ENCODE measurements around the gene CCDC92. TPM values are rescaled to one million over a fixed set of nuclear protein-coding genes. Genes with fewer than 3 reads are reported as not detected.

Gene CCDC92
- total and polyA plus RNA-seq, 2 of the 13 experiments (the other 11 are each of a cell fraction or from before 2014, with no cell fraction given): 5.4 to 14.7 TPM

DNA sequence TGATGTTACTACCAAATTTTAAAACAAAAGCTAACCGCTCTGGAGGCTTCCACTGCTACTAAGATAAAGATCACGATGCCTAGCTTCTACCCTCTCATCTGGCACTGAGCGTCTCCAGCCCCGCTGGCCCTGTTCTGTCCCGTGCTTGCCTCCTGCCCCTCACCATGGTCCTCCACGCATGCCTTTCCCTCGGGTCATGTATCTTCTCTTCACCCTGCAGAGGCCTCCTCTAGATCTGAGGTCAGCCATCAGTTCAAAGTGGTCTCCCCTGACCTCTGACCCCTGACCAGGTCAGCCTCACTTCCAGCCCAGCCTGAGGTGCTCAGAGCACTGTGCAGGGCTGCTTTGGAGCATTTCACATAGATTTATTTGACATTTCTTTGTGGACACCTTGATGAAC is 28.7 kb upstream of the CCDC92 start:
- H3K4me3 ChIP-seq (replicated peaks in 1 of 3; ENCODE audit: insufficient read depth in 1 of 3, low read depth in 2 of 3, low read length in 3 of 3): no peak overlapping the region
- no peaks in the 10 kb centered on the region for H3K27me3 ChIP-seq (ENCODE audit: control insufficient read depth in 1 of 2, insufficient read depth in 2 of 2, low read length in 2 of 2)
- in situ Hi-C loops (cut with HindIII; ENCODE audit: extremely low pct_ligation_motif_present, low pct_unique_long_range_greater_than_20kb) (no loop called here), intact Hi-C loops (cut with micrococcal nuclease; ENCODE audit: unreplicated experiment) (no loop called here)
- peaks cover 12% of the 10 kb centered on the region; the same call in 1 of the 2 replicates for H4K20me1 ChIP-seq (ENCODE audit: insufficient read depth, low read length)
- no peak for ATAC-seq
- H3K9me3 ChIP-seq (ENCODE audit: low read length): no peaks in the 10 kb centered on the region
- no peak overlapping the region for H3K27ac ChIP-seq (ENCODE audit: extremely low read length, insufficient read depth, low read length)
- BruUV-seq (replicated peaks): no TSS peak
- no peak for DNase-seq (ENCODE audit: low spot score)
- TF ChIP-seq, protein P1, sequence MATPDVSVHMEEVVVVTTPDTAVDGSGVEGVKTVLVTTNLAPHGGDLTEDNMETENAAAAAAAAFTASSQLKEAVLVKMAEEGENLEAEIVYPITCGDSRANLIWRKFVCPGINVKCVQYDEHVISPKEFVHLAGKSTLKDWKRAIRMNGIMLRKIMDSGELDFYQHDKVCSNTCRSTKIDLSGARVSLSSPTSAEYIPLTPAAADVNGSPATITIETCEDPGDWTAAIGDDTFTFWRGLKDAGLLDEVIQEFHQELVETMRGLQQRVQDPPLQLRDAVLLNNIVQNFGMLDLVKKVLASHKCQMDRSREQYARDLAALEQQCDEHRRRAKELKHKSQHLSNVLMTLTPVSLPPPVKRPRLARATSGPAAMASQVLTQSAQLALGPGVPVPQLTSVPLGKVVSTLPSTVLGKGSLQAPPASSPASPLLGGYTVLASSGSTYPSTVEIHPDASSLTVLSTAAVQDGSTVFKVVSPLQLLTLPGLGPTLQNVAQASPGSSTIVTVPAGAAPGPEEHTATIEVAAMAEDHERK (CRISPR knock-in tag; IDR thresholded peaks at IDR 0.05; ENCODE audit: low read depth): no peak
- no peak for TF ChIP-seq JUN (CRISPR knock-in tag; IDR thresholded peaks at IDR 0.05)
- no peak for TF ChIP-seq EZH2 (conservative IDR thresholded peaks at IDR 0.05; ENCODE audit: low read depth, low read length)
- TF ChIP-seq, protein P2, sequence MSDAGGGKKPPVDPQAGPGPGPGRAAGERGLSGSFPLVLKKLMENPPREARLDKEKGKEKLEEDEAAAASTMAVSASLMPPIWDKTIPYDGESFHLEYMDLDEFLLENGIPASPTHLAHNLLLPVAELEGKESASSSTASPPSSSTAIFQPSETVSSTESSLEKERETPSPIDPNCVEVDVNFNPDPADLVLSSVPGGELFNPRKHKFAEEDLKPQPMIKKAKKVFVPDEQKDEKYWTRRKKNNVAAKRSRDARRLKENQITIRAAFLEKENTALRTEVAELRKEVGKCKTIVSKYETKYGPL (CRISPR knock-in tag; IDR thresholded peaks at IDR 0.05): no peak
- TF ChIP-seq ZNF317 (CRISPR knock-in tag; IDR thresholded peaks at IDR 0.05): no peak
- no peak for TF ChIP-seq ZNF850 (CRISPR knock-in tag; conservative IDR thresholded peaks at IDR 0.05)
- TF ChIP-seq ZKSCAN5 (CRISPR knock-in tag; IDR thresholded peaks at IDR 0.05): no peak
- no peak for TF ChIP-seq ZNF839 (CRISPR knock-in tag; IDR thresholded peaks at IDR 0.05; ENCODE audit: borderline replicate concordance)
- TF ChIP-seq, protein P3, sequence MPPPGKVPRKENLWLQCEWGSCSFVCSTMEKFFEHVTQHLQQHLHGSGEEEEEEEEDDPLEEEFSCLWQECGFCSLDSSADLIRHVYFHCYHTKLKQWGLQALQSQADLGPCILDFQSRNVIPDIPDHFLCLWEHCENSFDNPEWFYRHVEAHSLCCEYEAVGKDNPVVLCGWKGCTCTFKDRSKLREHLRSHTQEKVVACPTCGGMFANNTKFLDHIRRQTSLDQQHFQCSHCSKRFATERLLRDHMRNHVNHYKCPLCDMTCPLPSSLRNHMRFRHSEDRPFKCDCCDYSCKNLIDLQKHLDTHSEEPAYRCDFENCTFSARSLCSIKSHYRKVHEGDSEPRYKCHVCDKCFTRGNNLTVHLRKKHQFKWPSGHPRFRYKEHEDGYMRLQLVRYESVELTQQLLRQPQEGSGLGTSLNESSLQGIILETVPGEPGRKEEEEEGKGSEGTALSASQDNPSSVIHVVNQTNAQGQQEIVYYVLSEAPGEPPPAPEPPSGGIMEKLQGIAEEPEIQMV (CRISPR knock-in tag; IDR thresholded peaks at IDR 0.05; ENCODE audit: low read depth): no peak
- no peak for TF ChIP-seq MED8 (CRISPR knock-in tag; IDR thresholded peaks at IDR 0.05; ENCODE audit: insufficient replicate concordance)
- no peak for TF ChIP-seq ZFP36L2 (CRISPR knock-in tag; IDR thresholded peaks at IDR 0.05)
- TF ChIP-seq TSC22D2 (CRISPR knock-in tag; IDR thresholded peaks at IDR 0.05; ENCODE audit: borderline replicate concordance): no peak
- TF ChIP-seq PHF8 (CRISPR knock-in tag; IDR thresholded peaks at IDR 0.05): no peak
- no peak for TF ChIP-seq ZEB1 (IDR thresholded peaks at IDR 0.05; ENCODE audit: insufficient replicate concordance, low read depth)
- TF ChIP-seq MXD3 (CRISPR knock-in tag; IDR thresholded peaks at IDR 0.05): no peak
- TF ChIP-seq, protein P4, sequence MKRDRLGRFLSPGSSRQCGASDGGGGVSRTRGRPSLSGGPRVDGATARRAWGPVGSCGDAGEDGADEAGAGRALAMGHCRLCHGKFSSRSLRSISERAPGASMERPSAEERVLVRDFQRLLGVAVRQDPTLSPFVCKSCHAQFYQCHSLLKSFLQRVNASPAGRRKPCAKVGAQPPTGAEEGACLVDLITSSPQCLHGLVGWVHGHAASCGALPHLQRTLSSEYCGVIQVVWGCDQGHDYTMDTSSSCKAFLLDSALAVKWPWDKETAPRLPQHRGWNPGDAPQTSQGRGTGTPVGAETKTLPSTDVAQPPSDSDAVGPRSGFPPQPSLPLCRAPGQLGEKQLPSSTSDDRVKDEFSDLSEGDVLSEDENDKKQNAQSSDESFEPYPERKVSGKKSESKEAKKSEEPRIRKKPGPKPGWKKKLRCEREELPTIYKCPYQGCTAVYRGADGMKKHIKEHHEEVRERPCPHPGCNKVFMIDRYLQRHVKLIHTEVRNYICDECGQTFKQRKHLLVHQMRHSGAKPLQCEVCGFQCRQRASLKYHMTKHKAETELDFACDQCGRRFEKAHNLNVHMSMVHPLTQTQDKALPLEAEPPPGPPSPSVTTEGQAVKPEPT (CRISPR knock-in tag; IDR thresholded peaks at IDR 0.05; ENCODE audit: low read depth): no peak
- TF ChIP-seq, protein P5, sequence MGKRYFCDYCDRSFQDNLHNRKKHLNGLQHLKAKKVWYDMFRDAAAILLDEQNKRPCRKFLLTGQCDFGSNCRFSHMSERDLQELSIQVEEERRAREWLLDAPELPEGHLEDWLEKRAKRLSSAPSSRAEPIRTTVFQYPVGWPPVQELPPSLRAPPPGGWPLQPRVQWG (CRISPR knock-in tag; IDR thresholded peaks at IDR 0.05; ENCODE audit: borderline replicate concordance, low read depth): no peak
- H3K4me2 ChIP-seq (ENCODE audit: low read depth, low read length): no peak overlapping the region
- 0 out of 2 replicates have a peak, but pooled peaks cover 7% of the 10 kb centered on the region for H3K4me1 ChIP-seq (ENCODE audit: insufficient read depth, low read length)
- peaks cover 20 to 81% of the 10 kb centered on the region in 2 experiments for H3K36me3 ChIP-seq (replicated peaks in 1 of 2; ENCODE audit: control insufficient read depth in 1 of 2, insufficient read depth in 2 of 2, low read length in 2 of 2)
- CTCF ChIA-PET (ENCODE audit: low intra/inter-chr PET ratio, low total read pairs): no interaction called here
- no peak for FAIRE-seq
- no peak overlapping the region for H3K9ac ChIP-seq (ENCODE audit: insufficient read depth, low read depth, low read length)
- POLR2A ChIA-PET: no interaction called here
- H3K79me2 ChIP-seq (ENCODE audit: insufficient read depth, low read length): peaks cover 21% of the 10 kb centered on the region
- WGBS (ENCODE audit: low lambda C conversion rate): 96% methylated on average over 7 of the region's 7 CpGs
- no peak overlapping the region for H2AFZ ChIP-seq (ENCODE audit: low read length)

Data from HepG2 (cell line).